Right lobe of liver (tissue), 4 donors: ENCODE results near the gene CYB5RL.

ENCODE experiments used
- POLR2A ChIP-seq: fragments of 450-650 bp; IDR thresholded peaks from one replicate; pipeline ENCODE4 v1.6.1; 2017; ENCODE audit warnings: antibody characterized with exemption, mild to moderate bottlenecking
- TF ChIP-seq, protein P1 (sequence below), 4 donors: fragments of 200-600 bp in 3 of 4; fragments of 450-650 bp in 1 of 4; IDR thresholded peaks; one replicate each; pipeline versions ENCODE4 v1.5.1 to v1.8.0; 2016 to 2022; ENCODE audit warnings: antibody characterized with exemption in 4 of 4, mild to moderate bottlenecking in 2 of 4
- donor health status: DM: no; HTN: no; CAD: no.
- donor health status: DM: no; HTN: no; CAD: no.
- donor health status: DM: no; HTN: yes; CAD: no.

DNA sequence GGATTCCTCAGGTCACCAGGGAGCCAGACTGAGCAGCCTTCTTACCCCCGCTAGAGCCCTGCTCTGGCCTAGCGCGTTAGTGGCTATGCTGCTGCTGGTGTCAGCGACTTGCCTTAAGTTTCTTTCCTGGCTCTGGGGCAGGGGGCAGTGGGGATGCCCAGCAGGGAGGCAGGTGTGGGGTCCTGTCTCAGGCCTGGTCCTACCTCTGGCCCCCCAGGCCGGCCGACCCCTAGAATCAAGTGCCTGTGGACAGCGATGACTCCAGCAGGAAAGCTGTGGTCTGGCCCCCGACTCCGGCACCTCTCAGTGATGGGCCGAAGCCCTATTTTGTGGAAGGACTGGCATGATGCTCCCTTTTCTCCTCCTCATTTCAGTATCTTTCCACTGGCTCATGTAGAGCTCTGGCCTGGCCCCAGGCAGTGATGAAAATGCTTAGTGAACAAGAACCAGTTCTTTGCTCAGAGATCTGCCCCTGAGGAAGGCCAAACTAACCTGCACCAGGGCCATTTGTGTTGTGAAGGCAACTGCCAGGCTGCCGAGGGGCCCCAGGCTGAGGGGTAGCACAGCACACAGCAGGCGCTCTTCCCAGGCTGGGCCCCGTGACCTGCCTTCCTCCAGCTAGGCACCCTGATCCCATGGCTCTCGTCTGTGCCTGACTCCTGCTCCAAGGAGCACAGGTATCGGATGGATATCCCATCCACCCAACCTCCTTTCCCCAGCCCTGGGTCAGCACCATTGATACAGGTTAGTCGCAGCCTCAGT lies 23.8 kb upstream of the CYB5RL start:
- TF ChIP-seq, protein P1, sequence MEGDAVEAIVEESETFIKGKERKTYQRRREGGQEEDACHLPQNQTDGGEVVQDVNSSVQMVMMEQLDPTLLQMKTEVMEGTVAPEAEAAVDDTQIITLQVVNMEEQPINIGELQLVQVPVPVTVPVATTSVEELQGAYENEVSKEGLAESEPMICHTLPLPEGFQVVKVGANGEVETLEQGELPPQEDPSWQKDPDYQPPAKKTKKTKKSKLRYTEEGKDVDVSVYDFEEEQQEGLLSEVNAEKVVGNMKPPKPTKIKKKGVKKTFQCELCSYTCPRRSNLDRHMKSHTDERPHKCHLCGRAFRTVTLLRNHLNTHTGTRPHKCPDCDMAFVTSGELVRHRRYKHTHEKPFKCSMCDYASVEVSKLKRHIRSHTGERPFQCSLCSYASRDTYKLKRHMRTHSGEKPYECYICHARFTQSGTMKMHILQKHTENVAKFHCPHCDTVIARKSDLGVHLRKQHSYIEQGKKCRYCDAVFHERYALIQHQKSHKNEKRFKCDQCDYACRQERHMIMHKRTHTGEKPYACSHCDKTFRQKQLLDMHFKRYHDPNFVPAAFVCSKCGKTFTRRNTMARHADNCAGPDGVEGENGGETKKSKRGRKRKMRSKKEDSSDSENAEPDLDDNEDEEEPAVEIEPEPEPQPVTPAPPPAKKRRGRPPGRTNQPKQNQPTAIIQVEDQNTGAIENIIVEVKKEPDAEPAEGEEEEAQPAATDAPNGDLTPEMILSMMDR (IDR thresholded peaks at IDR 0.05), result no peak
- no peak for TF ChIP-seq POLR2A
